ENCODE results near the gene RBP5. TPM values are rescaled to one million over a fixed set of nuclear protein-coding genes. Genes with fewer than 3 reads are reported as not detected.

Gene RBP5, protein sequence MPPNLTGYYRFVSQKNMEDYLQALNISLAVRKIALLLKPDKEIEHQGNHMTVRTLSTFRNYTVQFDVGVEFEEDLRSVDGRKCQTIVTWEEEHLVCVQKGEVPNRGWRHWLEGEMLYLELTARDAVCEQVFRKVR
- not detected for total RNA-seq

DNA sequence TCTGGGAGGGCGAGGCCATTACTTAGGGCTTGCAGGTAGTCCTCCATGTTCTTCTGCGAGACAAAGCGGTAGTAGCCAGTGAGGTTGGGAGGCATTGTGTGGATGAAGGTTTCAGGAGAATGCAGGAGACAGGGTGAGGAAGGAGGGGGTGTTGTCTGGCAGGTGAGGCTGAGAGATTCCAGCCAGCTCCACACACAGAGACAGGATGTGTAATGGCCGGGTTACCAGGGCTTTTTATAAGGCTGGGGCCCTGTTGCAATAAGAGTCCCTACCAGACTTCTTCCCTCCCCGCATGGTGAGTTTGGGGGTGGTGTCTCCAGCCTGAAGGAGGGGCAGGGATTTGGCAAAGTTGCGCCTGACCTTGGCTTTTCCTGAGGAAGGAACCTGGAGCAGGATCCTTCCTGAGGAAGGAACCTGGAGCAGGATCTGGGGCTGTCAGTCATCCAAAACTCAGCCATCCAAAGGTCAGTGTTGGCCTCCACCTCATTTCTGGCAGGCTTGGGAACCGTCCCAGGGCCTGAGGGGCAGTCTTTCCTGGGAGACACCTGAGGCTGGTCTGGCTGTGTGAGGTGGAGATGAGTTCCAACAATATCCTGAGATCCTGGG, at the start of gene RBP5:
Gene RBP5 (minus strand): TSS at position 209 of the 606 bp plus-strand sequence. CDS start 114 bp downstream, at position 95.
- DNase-seq (ENCODE audit: low spot score in 2 of 2): no peak
- FAIRE-seq: no peak

DNA sequence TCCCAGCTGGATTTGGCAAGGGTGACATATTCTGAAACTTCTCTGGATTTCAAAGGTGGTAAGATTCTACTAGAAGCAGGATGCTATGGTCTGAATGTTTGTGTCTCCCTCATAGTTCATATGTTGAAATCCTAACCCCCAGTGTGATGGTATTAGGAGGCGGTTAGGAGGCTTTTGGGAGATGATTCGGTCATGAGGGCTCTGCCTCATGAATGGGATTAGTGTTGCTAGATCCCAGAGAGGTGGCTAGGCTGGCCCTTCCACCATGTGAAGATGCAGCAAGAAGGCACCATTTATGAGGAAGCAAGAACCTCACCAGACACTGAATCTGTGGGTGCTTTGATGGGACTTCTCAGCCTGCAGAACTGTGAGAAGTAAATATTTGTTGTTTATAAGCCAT, 49.8 kb upstream of the RBP5 start:
- FAIRE-seq (no peak), DNase-seq (ENCODE audit: low spot score in 2 of 2) (no peak)

DNA sequence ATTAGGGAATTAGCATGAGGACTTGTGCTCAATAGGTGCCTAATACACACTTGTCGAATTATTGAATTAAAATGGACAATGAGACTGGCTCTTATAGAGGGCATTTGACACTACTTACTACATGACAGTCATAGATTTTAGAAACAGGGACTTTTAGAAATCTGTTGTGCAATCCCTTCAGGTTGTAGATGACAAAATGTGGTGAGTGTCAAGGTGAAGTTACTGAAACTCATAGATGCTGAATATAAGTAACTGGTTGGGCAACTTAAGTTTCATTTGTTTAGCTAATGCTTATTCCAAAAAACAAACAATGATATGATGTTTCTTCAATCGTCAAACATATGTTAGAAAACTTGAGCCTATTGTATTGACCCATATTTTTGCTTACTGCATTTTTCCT, 47.9 kb upstream of the RBP5 start:
- FAIRE-seq: no peak
- no peak for DNase-seq (ENCODE audit: low spot score in 2 of 2)

DNA sequence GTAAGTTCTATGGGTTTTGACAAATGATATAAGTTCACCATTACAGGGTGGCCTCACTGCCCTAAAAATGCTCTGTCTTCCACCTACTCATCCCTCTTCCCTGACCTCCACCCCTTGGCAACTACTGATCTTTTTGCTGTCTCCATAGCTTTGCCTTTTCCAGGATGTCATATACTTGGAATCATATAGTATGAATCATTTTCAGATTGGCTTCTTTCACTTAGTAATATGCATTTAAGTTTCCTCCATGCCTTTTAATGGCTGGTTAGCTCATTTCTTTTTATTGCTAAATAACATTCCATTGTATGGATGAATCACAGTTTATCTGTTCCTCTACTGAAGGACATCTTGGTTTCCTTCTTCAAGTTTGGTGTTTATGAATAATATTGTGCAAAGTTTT, 46.8 kb upstream of the RBP5 start:
- FAIRE-seq: no peak
- DNase-seq (ENCODE audit: low spot score in 2 of 2): no peak

DNA sequence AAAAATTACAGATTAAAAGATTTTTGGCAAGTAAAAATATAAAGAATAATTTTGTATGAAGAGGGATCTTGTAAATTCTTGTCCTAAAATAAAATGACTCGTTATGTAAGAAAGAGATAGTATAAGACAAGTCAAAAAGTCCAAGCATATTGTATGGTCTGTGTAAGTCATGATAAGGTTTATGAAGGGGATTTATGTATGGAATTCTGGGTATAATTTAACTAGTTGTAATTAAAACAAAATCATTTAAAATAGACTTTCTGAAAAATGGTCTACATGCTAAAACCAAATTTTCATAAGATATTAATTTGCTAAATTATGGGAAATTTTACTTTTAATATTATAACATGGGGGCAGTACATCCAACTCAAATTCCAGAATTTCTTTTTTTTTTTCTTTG, 43.2 kb upstream of the RBP5 start:
- DNase-seq (ENCODE audit: low spot score in 2 of 2): no peak
- FAIRE-seq: no peak

DNA sequence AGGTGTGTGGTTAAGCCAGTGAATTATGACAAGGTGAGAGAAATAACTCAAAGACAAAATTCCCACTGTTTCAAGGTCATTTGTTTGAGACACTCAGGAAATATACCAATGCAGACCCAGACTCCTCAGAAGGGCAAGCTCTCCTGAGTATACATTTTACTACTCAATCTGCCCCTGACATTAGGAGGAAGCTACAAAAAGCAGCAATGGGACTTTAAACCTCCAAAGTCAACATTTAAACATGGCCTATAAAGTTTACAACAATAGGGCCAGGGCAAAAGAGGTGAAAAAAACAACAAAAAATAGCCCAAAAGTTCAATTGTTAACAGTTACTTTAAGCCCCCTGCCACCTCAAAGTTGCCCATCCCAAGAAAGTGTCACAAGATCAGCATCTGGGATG, 41.3 kb upstream of the RBP5 start:
- FAIRE-seq: no peak

DNA sequence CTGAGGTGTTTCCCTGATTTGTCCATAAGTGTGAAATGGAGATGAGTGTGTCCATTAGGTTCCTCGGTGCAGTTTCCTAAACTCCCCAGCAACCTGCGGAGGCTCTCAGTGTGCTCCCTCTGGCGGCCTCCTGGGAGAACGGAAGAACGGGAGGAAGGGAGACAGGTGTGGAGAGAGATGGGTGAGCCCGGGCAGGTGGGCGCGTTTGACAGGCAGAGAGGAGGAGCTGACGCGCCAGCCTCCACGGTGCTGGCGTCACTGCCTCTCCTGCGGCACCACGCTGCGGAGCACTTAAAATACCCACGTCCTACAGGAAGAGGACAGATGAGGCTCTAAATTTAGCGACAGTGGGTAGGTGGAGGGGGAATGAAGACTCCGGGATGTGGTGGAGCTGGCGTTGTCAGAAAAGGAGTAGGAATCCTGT, 34.0 kb upstream of the RBP5 start:
- DNase-seq (ENCODE audit: low spot score in 2 of 2) (no peak), FAIRE-seq (no peak)

More for the DNA sequence above, 41.3 kb upstream of the RBP5 start:
- DNase-seq (ENCODE audit: low spot score in 2 of 2): no peak

DNA sequence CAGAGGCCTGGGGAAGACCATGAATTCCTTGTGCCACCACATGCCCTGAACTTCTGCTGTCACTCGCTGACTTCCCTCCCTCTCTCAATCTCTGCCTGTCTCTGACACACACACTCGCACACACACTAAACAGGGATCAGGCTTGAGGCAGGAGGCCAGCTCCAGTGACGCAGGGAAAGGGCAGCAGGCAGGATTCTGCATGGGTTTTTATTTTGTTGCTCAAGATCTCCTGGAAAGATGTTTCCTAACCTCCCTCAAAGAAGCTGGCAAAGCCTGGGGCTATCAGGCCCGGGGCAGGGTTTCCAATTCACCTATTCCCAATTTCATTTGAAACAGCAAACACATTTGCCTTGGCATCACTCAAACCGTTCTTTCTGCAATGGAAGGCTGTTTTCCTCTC, 33.1 kb upstream of the RBP5 start:
- DNase-seq (ENCODE audit: low spot score in 2 of 2) (no peak), FAIRE-seq (no peak)

DNA sequence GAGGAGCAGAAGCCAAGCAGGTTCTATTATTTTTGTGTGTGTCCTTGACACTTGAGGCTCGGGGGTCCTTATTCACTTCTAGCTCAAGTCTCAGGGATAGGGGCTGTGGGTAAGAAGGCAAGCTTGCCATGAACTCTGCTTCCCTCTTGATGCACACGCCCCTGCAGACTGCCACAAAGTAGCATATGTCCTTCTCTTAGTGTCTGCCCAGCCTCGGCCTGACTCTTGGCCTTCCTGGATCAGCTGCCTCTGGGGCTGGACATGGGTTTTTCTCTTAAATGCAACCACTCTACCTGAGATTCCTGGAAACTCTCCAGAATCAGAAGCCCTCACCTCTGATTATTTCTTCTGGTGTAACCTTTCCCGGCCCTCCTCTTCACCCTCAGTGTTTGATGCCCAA, 32.6 kb upstream of the RBP5 start:
- FAIRE-seq (no peak), DNase-seq (ENCODE audit: low spot score in 2 of 2) (no peak)

DNA sequence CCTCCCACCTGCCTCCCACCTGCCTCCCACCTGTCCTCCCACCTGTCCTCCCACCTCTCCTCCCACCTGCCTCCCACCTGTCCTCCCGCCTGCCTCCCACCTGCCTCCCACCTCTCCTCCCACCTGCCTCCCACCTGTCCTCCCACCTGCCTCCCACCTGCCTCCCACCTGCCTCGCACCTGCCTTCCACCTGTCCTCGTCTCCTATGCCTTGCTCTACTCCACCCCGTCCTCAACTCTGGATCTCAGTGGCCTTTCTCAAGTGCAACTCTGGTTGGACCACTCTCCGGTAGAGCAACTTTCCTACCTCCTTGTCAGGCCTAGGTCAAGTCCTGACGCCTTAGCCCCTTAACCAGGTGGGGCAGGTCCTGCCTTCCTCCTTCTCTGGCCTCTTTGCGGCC, 31.5 kb upstream of the RBP5 start:
- FAIRE-seq (no peak), DNase-seq (ENCODE audit: low spot score in 2 of 2) (no peak)

DNA sequence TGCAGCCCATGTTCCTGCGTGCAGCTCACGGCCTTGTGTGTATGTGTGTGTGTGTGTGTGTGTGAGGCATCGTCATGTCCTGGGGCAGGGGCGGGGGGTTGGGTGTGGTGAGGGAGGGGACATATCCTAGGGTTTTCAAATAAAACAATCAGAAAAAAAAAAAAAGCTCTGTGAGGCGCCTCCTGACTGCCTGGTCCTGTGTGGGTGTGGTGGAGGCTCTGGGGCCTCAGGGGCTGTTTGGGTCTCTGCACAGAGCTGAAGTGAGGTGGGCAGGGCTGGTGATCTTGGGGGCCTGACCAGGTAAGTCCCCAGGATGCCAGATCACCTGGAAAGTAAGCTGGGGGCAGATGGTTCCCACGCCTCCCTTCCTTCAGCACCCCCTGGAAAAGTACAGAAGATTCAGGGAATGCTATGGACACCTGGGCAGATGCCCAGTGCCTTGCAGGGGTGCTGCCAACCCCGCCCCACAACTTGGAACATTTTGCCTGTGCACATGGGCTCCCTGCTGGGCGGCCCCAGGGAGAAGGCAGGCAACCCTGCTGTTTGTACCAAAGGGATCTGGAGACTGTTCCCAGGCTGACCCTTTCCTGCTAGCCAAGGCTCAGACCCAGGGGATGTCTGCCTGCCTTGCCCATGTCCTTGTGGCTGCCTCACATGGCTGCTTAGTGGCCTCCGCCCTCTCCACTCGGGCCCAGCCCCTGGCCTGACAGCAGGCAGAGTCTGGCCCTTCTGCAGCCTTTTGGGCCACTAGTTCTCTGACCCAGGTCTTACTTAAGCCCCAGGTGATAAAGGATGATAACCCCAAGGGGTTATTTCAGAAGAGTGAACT, 30.3 kb upstream of the RBP5 start:
- no peak for FAIRE-seq
- peak in 1 of 2 donors; percentile 1 for DNase-seq (ENCODE audit: low spot score in 2 of 2)

DNA sequence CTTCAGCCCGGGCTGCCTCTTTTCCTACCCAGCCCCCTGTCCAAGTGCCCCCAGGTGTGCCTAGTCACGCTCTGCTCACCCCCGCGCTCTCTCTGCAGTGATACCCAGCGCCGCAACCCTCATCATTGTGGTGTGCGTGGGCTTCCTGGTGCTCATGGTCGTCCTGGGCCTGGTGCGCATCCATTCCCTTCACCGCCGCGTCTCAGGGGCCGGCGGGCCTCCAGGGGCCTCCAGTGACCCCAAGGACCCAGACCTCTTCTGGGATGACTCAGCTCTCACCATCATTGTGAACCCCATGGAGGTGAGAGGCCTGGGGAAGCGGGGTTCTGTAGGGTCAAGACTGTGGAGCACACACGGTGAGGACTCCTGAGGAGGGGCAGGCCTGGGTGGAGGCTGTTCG, 28.7 kb upstream of the RBP5 start:
- no peak for DNase-seq (ENCODE audit: low spot score in 2 of 2)
- FAIRE-seq: no peak

DNA sequence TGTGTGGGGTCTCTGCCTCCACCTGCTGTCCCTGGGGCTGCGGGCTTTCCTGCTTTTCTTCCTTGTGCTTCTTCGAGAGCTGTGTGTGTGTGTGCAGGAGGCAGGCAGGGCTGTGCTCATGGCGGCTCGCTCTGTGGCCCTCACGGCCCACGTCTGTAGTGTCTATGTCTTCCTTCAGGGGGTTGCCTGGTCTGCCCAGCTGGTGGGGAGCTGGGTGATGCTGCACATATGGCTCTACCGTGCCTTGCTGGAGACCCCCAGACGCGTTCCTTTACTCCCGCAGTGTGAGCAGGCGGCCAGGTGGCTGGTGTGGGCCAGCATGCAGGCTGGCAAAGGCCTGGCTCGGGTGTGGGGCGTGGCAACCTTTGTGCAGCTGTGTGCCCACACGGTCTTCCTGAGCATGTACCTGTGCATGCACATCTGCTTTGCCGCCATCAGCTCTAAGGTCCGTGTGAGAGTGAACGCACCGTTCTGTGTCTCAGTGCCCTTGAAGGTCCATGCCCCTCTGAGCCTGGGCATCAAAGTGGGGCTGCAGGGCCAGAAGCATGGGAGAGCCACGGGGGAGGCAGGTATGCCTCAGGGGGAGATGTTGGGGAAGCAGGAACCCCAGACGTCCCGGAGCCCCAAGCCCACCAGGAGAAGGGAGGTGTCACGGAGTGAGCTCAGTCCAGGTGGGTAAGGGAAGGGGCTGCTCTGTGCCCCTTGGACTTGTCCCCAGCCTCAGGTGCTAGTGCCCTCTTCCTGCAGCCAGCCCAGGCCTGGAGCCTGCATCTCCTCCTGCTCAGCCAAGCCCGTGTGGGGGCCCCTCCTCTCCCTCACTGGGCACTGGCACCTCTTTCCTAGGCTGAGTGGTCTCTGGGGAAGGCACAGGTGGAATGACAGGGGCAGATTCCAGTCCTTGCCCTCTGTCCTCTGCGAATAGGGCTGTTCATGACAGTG, 27.8 kb upstream of the RBP5 start:
- DNase-seq (ENCODE audit: low spot score in 2 of 2): no peak
- no peak for FAIRE-seq

DNA sequence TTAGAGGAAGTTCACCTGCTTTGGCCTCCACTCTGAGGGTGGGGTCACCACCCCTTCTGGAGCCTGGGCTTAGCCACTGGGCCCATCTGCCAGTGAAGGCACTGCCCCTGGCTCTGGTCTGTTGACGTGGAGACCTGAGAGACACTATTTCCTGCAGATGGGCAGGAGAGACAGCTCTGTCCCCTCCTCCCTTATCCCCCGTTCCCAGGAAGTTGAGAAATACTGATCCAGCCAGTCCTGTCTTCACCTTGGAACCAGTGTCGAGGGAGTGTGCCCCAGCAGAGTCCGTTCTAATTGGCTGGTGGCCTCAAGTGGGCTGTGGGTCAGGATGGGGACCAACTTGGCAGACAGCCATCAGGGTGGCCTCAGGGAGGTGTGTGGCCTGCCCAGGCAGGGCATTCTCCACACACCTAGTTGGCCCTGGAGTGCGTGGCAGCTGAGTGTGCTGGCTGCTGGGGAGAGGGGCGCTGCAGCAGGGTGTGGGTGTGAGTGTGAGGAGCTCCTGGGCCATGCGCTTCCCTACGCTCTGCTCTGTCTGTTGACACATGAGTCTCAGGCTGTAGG, 26.9 kb upstream of the RBP5 start:
- FAIRE-seq (no peak), DNase-seq (ENCODE audit: low spot score in 2 of 2) (no peak)

DNA sequence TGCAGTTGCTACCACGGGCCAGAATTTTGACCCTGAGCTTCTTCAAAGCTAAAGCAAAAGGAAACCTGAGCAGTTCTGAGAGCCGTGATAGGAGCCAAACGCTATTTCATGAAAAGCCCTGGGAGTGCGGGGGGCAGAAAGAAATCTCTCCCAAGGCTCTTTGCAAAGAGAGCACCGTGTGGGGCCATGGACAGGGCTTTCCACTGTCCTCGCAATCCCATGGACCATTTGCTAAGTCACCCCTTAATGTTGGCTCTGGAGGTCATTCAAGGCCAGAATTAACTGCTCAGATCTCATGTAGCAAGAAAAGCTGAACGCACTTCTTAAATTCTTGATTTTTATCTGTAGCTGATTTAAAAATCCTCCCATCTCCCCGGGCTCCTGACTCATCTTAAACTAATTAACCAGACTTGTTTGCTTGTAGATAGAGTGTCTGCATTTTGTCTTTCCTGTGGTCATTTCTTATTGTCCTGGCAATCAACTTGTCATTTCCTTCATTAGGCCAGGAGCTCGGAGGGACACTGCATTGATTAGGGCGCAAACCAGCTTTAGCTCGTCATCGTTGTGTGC, 26.3 kb upstream of the RBP5 start:
- FAIRE-seq: no peak

DNA sequence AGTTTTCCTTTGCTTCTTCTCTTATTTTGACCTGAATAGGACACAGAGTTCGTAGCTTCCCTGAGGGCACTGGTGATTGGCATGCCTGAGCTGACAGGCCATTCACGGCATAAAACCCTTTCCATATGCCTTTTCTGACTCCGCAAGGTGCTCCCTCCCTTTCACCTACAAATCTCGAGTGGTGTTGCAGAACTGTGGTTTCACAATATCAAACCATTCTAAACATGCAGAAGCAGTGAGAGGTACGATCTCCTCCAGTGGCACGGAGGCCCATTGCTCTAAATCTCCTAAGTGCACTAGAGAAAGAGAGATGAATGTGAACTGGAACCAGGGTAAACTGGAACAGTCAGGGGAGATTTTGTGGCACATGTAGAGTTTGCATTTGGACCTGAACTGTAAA, 25.4 kb upstream of the RBP5 start:
- DNase-seq (ENCODE audit: low spot score in 2 of 2): no peak
- no peak for FAIRE-seq

More for the DNA sequence above, 26.3 kb upstream of the RBP5 start:
- no peak for DNase-seq (ENCODE audit: low spot score in 2 of 2)

DNA sequence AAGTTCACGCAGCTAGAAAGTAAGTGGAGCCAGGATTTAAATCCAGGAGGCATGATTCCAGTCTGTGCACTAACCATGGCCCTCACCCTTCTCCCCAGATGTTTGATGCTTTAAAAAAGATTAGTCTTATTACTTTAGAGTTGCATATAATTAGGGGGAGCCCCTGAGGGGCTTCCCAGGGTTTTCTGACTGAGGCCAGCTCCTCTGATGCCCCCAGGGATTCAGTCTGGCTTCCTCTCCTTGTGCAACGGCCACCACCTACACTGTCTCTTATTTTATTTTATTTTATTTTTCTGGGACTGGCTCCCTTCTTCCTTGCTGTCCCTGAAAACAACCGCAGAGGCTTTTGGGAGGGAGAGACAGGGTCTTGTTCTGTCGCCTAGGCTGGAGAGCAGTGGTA, 24.1 kb upstream of the RBP5 start:
- FAIRE-seq (no peak), DNase-seq (ENCODE audit: low spot score in 2 of 2) (no peak)

DNA sequence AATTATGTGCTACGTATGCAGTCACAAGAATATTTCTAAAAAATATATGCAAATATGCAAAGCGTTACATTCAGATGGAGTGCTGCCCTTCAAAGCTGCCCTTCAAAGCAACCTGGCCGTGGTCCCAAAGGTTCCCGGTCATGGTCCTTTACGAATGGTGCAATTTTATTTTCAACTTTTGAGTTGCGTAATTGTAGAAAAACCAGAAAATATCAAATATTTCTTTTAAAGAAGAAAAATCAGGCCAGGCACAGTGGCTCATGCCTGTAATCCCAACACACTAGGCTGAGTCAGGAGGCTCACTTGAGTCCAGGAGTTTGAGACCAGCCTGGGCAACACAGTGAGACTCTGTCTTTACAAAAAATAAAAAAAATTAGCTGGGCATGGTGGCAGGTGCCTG, 22.8 kb upstream of the RBP5 start:
- DNase-seq (ENCODE audit: low spot score in 2 of 2) (no peak), FAIRE-seq (no peak)

DNA sequence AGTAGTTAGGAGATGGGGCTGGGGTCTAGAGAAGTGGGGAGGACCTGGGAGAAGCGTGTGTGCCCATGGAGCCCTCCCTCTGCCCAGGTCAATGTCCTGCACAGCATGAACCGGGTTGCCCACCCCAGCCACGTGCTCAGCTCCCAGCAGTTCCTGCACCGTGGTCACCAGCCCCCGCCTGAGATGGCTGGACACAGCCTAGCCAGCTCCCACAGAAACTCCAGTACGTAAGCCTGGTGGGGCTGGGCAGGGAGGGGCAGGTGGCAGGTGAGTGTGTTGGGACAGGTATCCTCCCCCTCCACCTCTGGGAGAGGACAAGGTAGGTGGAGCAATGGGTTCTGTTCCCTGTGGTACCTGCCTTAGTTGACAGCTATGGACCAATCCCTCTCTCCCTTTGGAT, 22.2 kb upstream of the RBP5 start:
- no peak for DNase-seq (ENCODE audit: low spot score in 2 of 2)
- FAIRE-seq: no peak

DNA sequence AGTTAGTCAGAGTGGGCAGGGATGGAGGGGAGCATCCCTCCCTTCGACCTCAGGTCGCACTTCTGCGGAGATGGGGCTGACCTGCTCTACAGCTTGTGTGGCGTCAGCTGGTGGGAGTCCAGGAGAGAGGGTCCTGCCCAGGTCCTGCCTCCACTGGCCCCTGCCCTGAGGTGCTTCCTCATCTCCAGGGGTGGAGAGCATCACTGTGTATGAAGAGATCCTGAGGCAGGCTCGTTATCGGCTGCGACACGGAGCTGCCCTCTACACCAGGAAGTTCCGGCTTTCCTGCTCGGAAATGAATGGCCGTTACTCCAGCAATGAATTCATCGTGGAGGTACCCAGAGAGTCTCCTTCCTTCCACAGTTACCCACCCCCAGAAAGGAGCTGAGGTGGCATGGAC, 21.7 kb upstream of the RBP5 start:
- no peak for FAIRE-seq

More for the DNA sequence above, 21.7 kb upstream of the RBP5 start:
- DNase-seq (ENCODE audit: low spot score in 2 of 2): no peak
